Limb (tissue), 2 donors: ENCODE results near the gene SLC25A1.

Experiments used
- DNase-seq, 2 donors: peaks; one replicate each; pipeline ENCODE4 v3.0.0-alpha.2; 2016; ENCODE audit errors: extremely low spot score in 2 of 2

Gene SLC25A1

DNA sequence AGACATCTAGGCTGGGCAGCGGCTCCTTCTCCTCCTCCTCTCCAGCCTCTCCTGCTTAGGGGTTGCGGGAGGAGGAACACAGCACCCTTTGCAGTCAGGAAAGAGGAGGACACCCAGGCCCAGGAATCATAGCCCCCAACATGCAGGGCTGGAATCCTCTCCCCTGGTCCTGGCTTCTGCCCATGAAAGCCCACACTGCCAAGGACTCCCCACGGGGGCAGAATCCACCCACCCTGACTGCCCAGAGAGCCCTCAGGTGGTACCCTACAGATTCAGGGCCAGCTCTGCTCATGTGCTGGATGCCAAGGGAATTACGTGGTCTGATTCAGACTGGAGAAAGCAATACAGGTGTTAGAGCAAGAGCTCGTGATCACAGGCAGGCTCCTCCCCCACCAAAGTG is 38.6 kb downstream of the SLC25A1 start:
- no peak for DNase-seq

DNA sequence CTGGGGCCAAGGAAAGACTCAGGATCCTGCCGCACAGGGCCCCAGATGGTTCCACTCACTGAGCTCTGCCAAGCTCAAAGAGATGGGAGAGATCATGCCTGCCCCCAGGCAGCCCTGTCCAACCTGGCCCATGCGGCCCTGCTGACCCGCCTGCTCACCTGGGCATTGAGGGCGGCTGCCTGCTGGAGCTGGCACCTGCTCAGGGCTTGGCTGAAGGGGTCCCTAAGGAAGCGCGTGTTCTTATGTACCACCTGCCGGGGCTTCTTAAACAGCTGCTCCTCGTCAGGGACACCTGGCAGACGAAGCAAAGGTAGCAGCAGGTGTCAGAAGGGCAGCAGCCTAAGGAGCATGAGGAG is 39.6 kb downstream of the SLC25A1 start:
- DNase-seq, result no peak

DNA sequence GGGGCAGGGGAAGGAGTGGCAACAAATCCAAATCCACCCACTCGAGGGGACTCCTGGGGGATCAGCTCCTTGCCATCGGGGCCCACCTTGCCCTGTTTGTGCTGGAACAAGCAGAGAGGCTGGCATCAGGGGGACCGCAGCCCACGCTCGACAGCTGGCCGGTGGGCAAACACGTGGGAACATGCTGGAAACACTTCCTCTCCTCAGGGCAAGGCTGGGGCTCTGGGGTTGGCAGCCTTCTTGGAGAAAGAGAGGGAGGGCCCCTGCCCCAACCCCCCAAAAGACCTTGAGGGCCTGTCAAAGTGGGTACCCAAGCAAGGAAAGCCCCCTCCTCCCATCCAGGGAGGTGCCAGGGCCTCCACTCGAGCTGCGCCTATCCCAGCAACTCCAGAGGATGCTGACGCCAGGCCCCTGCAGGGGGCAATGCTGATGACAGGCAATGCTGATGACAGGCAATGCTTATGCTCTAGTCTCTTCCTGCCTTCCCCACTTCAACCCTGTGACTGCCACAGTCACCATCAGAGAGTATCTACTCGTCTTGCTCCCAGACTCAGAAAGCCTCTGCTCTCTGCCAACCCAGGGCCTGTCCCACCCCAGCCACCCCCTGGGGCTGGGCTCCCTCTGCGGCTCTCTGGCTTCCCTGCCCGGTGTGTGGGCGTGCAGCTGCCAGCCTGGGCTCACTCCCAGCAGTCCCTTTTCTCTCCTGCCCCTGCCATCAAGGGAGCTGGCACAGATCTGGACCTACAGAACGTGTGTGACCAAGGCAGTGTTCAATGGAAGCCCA is 40.1 kb downstream of the SLC25A1 start:
- no peak for DNase-seq

DNA sequence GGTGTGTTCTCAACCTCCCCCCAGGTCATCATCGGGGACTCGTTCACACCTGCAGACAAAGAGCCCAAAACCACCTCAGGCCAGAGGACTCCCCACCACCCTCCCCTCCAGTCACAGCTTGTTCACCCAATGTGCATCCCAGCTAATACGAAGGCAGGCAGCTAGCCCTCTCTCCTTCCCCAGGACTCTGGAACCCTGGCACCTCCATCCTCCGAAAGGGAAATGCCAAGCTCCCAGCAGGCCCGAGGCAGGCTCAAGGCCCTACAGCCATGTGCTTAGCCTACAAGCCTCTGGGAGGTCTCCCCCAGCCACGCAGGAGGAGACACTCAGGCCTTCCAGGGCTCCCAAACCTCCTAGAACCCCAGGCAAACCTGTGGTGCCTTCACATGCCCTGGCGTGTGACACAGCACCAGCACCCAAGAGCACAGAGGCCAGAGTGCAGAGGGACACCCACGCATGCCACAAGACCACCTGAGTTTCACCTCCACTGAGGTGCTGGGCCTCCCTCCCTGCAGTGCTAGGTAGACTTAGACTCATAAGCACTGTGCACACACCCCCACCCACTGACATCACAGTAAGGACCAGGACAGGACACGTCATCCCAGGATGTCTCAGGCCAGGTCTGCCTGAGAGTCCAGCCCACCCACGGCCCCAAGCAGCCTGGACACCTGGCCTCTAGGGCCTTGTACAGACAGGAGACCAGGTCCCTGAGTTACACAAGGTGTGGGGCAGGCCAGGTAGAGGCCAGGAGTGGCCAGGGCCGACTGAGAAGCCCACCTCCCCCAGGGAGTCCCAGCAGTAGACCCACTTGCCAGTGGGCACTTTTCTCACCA is 40.9 kb downstream of the SLC25A1 start:
- DNase-seq, result no peak

DNA sequence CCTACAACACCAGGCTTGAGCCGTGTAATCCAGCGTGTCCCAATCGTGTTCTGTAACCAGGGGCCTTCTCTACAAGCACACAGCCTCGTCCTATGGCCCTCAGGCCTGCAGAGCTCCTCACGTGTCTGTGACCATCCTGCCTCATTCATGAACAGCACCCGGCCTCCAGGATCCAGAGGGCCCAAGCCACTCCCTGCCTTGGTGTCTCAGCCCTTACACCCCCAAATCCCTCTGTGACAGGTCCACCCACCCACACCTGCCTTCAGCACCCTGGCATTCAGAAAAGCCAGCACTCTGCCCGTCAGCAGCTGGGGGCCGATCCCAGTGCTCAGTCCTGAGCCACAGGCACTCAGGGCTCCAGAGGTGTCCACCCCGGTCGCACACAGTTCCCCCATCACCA is 41.6 kb downstream of the SLC25A1 start:
- no peak for DNase-seq

DNA sequence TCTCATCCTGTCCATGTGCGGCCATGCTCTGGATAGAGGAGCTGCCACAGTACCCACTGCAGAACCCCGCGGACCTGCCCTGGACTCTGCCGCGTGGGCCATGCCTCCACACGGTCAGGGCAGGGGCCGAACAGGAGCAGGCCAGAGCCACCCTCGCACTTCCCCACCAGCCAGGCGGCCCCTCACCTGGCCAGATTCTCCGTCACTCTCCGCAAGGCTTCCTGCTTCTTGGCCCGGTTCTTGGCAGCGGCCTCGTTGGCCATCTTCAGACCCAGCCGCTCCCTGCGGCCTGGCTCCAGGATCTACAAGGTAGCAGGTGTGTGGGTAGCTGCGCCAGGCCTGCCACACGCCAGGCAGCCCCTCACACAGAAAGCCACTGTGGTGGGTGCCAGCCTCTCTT is 43.7 kb downstream of the SLC25A1 start:
- DNase-seq, result no peak

DNA sequence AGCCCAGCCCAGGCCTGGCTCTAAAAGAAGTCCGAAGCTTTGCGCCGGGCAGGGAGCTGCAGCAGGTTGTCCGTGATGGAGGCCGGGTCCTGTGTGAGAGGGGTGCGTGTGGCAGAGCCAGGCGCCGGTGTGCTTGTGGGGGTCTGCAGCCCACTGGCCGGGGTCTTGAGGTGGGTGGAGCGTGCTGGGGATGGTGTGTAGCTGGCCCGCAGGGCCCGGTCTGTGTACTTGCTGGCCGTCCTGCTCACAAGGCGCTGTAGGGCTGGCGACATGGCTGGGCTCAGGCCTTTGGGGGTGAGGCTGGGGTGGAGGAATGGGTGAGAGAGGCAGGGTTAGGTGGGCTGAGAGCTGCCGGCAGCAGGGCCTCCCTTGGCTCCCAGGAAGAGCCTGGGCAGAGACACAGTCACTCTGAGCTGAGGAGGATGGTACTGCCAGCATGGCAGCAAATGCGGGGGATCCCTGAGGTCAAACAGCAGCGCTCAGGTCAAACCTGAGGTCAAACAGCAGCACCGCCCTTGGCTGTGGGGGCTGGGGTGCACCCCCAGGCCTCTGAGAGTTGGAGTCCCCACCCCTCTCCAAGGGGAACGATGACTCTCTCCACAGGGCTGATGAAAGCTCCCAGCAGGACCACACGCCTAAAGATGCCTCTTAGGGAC is 44.2 kb downstream of the SLC25A1 start:
- no peak for DNase-seq

DNA sequence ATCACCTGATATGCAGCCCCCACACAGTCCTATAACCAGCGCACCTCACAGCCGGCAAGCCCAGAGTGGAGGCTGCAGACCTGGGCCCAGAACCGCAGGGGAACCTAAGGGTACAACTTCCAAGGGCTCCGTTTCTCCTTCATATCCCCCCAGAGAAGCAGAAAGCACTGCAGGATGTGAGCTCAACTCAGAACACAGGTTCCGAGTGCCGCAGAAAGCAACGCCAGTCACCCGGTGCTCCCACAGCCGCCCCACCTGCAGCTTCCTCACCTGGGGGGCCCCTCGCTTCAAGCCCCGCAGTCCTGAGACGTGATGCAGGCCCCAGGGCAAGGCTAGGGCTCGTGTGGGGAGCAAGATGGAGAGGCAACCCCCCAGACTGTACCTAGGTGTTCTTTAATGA is 45.0 kb downstream of the SLC25A1 start:
- no peak for DNase-seq

DNA sequence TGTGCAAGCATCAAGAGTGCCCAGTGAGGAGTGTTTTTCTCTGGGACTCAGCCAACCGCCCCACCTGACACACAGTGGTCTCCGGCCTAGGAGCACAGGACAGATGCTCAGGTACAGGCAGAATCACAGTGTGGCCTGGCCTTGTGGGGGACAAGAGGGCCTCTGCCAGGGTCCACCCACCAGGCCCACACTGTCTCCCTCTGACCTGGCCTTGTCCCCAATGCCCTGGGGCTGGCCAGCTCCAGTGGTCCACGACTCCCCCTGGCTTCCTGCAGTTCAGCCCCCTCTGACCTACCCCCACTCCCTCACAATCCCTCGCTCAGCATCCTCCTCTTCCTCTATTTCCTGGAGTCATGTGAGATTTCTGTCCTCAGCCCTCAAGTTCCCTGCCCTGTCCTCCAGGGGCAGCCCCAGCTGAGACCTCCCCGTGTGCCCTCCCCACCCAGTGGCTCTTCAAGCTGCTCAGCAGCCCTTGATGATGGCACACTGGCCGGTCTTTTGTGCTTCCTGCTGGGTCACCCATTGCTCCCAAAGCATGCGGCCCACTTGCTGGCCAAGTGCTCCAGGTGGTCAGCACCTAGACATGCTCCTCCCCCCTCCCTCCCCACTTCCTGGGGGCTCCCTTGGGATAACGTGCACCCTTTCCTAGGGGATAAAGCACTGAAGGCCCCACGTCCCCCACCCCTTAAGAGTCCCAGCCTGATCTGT is 45.7 kb downstream of the SLC25A1 start:
- DNase-seq, result no peak

DNA sequence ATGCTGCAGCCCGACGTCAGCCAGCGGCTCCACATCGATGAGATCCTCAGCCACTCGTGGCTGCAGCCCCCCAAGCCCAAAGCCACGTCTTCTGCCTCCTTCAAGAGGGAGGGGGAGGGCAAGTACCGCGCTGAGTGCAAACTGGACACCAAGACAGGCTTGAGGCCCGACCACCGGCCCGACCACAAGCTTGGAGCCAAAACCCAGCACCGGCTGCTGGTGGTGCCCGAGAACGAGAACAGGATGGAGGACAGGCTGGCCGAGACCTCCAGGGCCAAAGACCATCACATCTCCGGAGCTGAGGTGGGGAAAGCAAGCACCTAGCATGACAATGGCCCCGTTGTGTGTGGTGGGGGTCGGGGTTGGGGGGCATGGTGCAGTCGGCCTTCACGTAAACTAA is 46.4 kb downstream of the SLC25A1 start:
- DNase-seq, result no peak

DNA sequence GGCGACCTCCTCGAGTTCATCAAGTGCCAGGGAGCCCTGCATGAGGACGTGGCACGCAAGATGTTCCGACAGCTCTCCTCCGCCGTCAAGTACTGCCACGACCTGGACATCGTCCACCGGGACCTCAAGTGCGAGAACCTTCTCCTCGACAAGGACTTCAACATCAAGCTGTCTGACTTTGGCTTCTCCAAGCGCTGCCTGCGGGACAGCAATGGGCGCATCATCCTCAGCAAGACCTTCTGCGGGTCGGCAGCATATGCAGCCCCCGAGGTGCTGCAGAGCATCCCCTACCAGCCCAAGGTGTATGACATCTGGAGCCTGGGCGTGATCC is 46.9 kb downstream of the SLC25A1 start:
- DNase-seq, result no peak

DNA sequence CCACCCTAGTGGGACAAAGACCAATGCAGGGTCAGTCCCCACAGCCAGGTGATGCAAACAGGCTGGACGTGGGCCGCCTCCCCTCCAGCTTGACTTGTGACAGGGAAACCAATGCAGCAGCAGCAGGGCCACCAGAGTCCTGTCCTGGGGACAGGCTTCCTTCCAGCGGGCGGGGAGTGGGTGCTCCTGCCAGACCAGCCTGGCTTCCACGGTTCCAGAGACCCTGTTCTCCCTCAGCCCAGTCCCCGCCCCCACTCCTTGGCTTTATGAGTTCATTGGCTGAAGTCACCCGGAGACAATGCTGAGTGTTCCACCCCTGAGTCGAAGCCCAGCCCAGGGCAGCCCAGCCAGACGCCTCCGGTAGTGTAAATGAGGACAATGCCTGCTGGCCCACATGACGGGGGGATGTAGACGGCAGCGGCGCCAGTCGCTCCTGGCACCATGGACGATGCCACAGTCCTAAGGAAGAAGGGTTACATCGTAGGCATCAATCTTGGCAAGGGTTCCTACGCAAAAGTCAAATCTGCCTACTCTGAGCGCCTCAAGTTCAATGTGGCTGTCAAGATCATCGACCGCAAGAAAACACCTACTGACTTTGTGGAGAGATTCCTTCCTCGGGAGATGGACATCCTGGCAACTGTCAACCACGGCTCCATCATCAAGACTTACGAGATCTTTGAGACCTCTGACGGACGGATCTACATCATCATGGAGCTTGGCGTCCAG is 47.4 kb downstream of the SLC25A1 start, which contains the start of gene TSSK2:
Gene TSSK2, plus strand, starts transcription at position 350 of the 726 bp plus-strand sequence. Its CDS starts 92 bp downstream, at position 442.
- no peak for DNase-seq

DNA sequence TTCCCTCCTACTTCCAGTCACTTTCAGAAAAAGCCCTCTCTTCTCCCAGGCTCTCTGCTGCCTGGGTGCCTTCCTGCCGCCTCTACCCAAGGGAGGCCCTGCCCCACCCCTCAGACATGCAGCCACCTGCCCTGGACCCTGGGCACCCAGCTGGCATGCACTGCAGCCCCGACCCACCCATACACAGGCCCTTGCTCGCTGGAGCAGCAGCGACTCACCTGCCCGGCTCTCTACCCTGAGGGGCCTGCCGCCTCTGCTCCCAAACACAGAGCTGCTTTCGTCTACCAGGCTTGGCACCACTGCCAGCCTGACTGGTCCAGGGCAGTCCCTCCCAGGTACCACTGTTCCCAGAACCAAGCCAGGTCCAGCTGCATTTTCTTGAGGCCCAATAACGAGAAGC is 48.7 kb downstream of the SLC25A1 start:
- DNase-seq, result no peak

DNA sequence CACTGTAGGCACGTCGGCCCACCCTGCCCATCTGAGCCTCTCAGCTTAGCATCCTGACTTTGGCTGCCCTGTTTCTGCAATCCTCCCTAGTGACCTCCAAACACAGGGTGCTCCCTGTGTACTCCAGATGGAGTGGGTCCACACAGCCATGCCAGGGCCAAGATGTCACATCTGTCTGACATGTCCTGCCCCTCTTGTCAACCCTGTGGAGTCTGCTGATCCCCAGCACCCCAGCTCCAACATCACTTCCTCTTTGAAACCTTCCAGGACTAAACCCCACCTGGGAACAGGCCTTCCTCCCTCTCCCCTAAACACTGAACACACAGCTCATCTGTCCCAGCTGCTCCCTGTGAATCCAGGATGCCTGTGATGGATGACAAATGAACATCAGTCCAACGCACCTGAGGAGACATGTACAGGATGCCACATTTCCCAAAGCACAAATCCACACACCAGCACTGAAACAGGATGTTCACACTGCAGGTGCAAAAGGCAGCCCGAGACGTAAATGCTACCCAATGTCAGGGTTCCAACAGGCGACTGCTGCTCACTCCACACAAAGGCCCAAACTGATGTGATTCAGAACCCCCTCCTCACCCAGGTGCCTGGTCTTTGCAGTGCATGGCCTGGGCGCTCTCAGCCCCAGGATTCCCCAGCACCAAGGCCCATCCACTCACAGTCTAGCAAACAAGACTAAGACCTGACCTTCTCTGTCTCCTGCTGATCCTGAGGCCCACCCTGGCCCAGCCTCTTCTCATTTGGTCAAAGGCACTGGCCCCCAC is 49.4 kb downstream of the SLC25A1 start:
- no peak for DNase-seq

DNA sequence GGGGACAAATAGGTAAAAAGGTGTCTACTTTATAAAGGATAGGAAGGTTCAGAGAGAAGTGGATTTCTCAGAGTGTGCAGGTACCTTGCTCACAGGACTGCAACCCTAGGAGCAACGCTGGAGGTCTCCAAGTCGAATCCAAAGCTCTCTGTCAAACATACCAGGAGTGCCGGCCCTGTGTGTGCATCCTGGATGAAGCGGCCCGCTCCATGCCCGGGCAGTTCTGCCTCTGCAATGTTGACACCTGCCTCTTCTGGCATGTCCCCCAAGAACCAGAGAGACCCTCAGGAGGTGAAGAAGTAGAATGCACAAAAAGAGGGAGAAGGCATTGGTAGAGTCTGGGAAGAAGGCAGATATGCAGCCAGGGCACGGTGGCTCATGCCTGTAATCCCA is 50.5 kb downstream of the SLC25A1 start:
- no peak for DNase-seq

DNA sequence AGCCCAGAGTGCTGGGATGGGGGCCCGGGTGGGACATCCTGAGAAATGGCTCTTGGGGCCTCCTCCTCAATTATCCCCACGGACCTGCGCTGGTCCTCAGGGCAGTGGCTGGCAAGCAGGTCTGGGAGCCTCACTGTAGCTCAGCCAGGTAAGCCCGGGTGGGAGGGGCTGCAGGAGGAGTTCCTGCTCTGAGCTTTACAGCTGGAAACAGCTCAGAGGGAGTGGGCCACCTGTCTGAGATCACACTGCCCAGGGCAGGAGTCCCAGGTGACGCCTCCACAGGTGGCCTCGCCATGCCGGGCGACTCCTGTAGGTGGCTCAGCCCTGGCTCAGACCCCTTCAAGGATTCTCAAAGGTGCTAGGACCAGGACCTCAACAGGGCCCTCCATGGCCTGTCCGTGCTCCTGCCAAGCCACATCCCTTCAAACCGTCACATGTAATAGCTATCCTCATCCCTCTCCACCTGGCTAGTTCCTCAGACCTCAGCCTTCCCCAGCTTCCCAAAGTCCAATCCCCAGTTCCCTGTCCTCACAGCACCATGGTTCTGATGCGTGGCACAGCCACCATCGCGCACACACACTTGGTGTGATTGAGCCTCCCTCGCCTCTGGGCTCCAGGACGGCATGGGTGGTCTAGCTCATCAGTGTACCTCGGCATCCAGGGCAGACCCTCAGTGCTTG is 51.1 kb downstream of the SLC25A1 start:
- DNase-seq, result no peak

DNA sequence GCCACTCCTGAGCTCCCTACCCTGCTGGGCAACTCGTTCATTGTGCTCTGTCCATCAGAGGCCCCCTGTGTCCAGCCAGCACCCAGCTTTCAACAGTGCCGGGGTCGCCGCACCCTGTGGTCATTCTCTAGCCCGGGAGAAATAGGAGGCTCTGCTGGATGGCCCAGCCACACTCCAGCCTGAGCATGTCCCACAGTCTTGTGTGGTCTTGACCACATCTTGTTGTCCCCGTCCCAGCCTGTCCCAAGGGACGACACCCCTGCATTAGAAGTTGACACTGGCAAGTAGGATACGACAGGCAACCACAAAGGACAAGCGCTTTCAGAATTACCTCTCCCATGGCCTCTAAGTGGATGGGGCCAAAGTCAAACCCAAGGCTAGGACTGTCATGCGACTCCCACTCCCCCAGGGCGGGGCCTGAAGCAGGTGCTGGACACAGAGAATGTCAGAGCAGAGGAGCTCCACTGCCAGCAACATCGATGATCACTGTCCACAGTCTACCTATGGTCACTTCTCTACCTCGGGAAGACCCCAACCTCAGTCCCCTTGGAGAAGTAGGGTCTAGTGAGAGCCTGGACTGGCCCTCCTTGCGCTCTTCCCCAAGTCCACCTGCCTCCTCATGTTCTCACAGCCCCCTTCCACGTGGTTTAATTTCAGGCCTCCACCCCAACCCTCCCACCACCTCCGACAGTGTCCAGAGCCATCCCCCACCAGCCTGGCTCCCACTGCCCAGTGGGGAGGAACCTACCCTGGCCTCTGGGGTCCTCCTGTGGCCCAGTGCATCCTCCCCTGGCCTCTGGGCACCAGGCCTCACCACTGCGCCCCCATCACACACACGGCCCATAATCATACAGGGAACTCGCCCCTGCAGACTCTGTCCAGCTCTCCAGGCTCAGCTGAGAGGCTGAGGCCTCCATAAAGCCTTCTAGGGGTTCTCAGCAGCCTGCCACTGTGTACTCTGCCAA is 51.9 kb downstream of the SLC25A1 start:
- DNase-seq, result no peak
